ENCODE data around the gene GEMIN7.

The GEMIN7 gene

DNA sequence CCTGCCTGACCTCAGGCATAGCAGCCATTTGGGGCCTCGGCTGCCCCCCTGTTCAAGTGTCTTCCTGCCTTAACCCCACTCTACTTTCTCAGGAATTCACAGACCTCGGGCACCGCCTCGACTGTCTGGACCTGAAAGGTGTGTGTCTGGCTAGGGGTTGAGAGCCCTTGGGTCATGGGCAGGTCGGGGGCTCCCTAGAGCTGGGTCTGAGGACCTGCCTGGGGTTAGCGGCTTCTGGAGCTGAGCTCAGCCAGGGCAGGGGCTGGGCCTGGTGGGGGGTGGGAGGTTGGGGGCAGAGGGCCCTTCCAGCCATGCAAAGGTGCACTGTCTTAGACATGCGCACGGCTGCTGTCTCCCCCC is 61.1 kb downstream of the GEMIN7 start:
- H3K36me3 ChIP-seq (ENCODE audit: insufficient read depth, low read length): peaks cover 31% of the 10 kb centered on the region
- H3K27ac ChIP-seq (ENCODE audit: low read depth, low read length, poor library complexity, severe bottlenecking): no peak overlapping the region
- no peaks in the 10 kb centered on the region for H3K27me3 ChIP-seq (ENCODE audit: insufficient read depth, low read length)
- H3F3A ChIP-seq (ENCODE audit: insufficient read depth, low read length): no peaks in the 10 kb centered on the region
- no peaks in the 10 kb centered on the region for H3K9me2 ChIP-seq (ENCODE audit: low read depth, low read length)
- no peaks in the 10 kb centered on the region for H4K20me1 ChIP-seq (ENCODE audit: insufficient read depth, low read length)
- no peak overlapping the region for H3K4me3 ChIP-seq (ENCODE audit: low read depth, low read length, poor library complexity, severe bottlenecking)
- H3K4me1 ChIP-seq (ENCODE audit: insufficient read depth, low read length, severe bottlenecking): peaks cover 37% of the 10 kb centered on the region
- H3K9me3 ChIP-seq (ENCODE audit: low read length): no peaks in the 10 kb centered on the region
- no peak overlapping the region for H3K9ac ChIP-seq (ENCODE audit: low read length)
- no peak overlapping the region for H3K4me2 ChIP-seq (ENCODE audit: low read length)
- no peak overlapping the region for H2AFZ ChIP-seq (ENCODE audit: low read length)
- TF ChIP-seq EZH2 (IDR thresholded peaks at IDR 0.05; ENCODE audit: borderline replicate concordance, low read length): no peak
- no peaks in the 10 kb centered on the region for H3K79me2 ChIP-seq (ENCODE audit: insufficient read depth, low read length)

DNA sequence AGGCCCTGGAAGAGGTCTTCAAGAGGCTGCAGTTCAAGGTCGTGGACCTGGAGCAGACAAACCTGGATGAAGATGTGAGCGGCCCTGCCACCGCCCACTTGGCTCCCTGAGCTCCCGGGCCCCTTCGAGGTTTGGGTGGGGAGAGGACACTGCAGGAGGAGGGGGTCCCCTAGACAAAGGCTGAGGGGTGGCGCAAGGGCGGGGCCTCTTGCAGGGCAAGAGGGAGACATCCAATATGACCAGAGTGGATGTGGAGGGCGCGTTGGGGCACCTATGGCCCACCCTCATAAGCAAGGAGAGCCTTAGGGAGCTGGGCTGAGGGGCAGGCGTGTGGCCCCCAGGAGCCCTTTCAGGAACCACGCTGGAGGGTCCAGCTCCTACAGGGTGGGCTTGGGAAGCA is 61.5 kb downstream of the GEMIN7 start:
- no peaks in the 10 kb centered on the region for H3K9me3 ChIP-seq (ENCODE audit: low read length)
- no peak overlapping the region for H3K9ac ChIP-seq (ENCODE audit: low read length)
- no peaks in the 10 kb centered on the region for H3F3A ChIP-seq (ENCODE audit: insufficient read depth, low read length)
- H3K79me2 ChIP-seq (ENCODE audit: insufficient read depth, low read length): no peaks in the 10 kb centered on the region
- TF ChIP-seq, protein P1, sequence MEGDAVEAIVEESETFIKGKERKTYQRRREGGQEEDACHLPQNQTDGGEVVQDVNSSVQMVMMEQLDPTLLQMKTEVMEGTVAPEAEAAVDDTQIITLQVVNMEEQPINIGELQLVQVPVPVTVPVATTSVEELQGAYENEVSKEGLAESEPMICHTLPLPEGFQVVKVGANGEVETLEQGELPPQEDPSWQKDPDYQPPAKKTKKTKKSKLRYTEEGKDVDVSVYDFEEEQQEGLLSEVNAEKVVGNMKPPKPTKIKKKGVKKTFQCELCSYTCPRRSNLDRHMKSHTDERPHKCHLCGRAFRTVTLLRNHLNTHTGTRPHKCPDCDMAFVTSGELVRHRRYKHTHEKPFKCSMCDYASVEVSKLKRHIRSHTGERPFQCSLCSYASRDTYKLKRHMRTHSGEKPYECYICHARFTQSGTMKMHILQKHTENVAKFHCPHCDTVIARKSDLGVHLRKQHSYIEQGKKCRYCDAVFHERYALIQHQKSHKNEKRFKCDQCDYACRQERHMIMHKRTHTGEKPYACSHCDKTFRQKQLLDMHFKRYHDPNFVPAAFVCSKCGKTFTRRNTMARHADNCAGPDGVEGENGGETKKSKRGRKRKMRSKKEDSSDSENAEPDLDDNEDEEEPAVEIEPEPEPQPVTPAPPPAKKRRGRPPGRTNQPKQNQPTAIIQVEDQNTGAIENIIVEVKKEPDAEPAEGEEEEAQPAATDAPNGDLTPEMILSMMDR (IDR thresholded peaks at IDR 0.05; ENCODE audit: low read length): no peak
- no peak for TF ChIP-seq EZH2 (IDR thresholded peaks at IDR 0.05; ENCODE audit: borderline replicate concordance, low read length)
- H3K27me3 ChIP-seq (ENCODE audit: insufficient read depth, low read length): no peaks in the 10 kb centered on the region
- no peak overlapping the region for H3K4me2 ChIP-seq (ENCODE audit: low read length)
- peaks cover 33% of the 10 kb centered on the region for H3K4me1 ChIP-seq (ENCODE audit: insufficient read depth, low read length, severe bottlenecking)
- peaks cover 33% of the 10 kb centered on the region for H3K36me3 ChIP-seq (ENCODE audit: insufficient read depth, low read length)
- H4K20me1 ChIP-seq (ENCODE audit: insufficient read depth, low read length): no peaks in the 10 kb centered on the region
- no peak overlapping the region for H3K27ac ChIP-seq (ENCODE audit: low read depth, low read length, poor library complexity, severe bottlenecking)
- no peaks in the 10 kb centered on the region for H3K9me2 ChIP-seq (ENCODE audit: low read depth, low read length)
- no peak overlapping the region for H3K4me3 ChIP-seq (ENCODE audit: low read depth, low read length, poor library complexity, severe bottlenecking)
- H2AFZ ChIP-seq (ENCODE audit: low read length): no peak overlapping the region

Measured in OCI-LY1 (cell line).